ENCODE measurements around the gene BLOC1S1. TPM values are rescaled to one million over a fixed set of nuclear protein-coding genes. Genes with fewer than 3 reads are reported as not detected.

Gene BLOC1S1
- total and polyA plus RNA-seq, 2 experiments from 2014 or later, result 133 to 159 TPM

DNA sequence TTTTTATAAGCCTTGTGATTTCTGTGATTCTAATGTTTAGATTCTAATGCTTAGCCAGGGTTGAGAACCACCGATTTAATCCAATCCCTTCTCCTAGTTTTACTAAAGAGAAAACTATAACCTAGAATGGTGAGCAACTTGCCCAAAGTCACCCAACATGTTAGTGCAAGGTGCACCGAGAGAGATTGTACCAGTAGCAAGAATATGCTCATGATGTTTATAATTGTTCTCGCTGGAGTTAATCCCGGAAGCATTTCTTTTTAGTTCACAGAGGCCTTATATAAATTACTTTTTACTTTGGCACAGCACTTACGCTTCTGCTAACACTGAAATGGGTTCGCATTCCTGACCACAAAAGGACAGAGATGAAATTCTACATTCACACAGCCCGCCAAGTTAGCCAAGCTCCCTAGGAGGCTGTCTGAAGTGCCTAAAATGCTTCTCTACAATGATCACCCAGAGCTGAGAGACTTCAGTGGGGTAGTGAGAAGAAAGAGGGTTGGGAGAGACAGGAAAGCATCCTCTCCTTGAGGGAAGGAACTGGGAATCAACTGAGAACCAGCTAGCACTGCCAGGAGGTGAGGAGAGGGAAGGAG is 579 bp upstream of the BLOC1S1 start:
- Histone ChIP-seq H3K27me3 (no peaks in the 10 kb centered on the region), H3K36me3 (no peaks in the 10 kb centered on the region), H3K27ac (peak overlapping the region; percentile 91), H3K4me3 (peak overlapping the region; percentile 93), H3K4me1 (ENCODE audit: low read depth) (peaks cover 28% of the 10 kb centered on the region), H3K9me3 (ENCODE audit: low read depth) (no peaks in the 10 kb centered on the region)
- TF ChIP-seq, protein P1, sequence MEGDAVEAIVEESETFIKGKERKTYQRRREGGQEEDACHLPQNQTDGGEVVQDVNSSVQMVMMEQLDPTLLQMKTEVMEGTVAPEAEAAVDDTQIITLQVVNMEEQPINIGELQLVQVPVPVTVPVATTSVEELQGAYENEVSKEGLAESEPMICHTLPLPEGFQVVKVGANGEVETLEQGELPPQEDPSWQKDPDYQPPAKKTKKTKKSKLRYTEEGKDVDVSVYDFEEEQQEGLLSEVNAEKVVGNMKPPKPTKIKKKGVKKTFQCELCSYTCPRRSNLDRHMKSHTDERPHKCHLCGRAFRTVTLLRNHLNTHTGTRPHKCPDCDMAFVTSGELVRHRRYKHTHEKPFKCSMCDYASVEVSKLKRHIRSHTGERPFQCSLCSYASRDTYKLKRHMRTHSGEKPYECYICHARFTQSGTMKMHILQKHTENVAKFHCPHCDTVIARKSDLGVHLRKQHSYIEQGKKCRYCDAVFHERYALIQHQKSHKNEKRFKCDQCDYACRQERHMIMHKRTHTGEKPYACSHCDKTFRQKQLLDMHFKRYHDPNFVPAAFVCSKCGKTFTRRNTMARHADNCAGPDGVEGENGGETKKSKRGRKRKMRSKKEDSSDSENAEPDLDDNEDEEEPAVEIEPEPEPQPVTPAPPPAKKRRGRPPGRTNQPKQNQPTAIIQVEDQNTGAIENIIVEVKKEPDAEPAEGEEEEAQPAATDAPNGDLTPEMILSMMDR (IDR thresholded peaks at IDR 0.05; ENCODE audit: low read depth, low read length), result no peak
- no peak for DNase-seq (ENCODE audit: low read depth in 1 of 2, low spot score in 1 of 2)

DNA sequence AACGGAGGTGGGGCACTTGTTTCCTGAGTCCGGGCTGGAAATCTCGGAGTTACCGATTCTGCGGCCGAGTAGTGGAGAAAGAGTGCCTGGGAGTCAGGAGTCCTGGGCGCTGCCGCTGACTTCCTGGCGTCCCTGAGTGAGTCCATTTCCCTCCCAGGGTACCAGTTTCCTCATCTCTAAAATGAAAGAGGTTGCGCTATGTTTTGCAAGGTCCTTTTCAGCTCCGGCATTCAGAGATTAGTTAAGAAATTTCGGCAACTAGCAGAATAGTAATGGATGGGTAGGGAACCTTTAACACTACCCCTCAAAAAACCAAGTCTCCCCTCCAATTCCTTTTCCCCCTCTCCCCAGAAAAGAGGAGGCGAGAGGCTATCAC is 724 bp downstream of the BLOC1S1 start:
- H3K4me3 ChIP-seq, result peak overlapping the region; percentile 93
- H3K36me3 ChIP-seq, result no peaks in the 10 kb centered on the region
- TF ChIP-seq, protein P1 (IDR thresholded peaks at IDR 0.05; ENCODE audit: low read depth, low read length), result no peak
- DNase-seq (ENCODE audit: low read depth in 1 of 2, low spot score in 1 of 2), result no peak
- peak overlapping the region; percentile 91 for H3K27ac ChIP-seq
- H3K27me3 ChIP-seq, result no peaks in the 10 kb centered on the region
- peaks cover 16% of the 10 kb centered on the region for H3K4me1 ChIP-seq (ENCODE audit: low read depth)
- no peaks in the 10 kb centered on the region for H3K9me3 ChIP-seq (ENCODE audit: low read depth)

DNA sequence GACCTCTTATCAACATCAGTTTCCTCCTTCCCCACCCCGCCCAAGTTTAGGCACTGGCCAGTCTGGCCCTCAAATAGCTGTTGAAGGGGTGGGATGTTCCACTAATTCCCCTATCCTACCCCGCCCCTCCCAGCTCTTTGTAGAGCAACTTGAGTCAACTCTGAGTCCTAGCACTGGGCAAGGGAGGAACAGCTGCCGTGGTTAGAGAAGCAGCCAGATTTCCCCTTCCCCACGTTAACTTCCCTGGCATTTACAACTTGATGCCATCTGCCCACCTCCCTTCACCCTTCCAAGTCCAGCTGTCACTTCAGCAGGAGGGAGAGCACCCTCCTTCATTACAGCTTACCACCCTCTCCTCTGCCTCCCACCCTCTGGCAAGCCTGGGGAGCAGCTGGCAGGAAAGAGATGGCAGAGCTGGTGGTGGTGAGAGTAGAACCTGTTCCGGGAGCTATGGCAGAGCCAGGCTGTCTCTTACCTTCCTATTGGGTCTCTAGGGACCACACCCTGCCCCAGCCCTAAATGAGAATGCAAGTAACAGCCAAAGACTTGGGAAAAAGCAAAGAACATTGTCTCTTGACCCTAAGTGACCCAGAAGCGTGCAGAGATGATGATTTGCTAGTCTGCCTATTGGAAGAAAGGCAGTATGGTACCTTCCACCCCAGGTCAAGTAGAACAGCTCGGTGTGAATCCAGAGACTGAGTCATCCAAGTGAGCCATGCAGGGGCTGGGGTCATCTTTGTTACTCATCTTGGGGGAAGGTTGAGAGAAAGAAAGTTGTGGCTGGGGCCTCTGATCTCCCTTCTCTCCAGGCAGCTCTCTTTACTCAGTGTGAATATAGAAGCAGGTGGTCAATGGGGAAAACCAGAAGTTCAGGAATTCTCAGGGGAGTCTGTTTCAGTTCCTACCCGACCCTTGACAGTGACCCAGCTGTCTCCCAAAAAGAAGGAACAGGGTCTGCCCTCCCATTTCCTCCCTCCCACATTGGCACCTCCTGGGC is 1.5 kb downstream of the BLOC1S1 start:
- TF ChIP-seq, protein P1 (IDR thresholded peaks at IDR 0.05; ENCODE audit: low read depth, low read length), result no peak
- H3K27me3 ChIP-seq, result no peaks in the 10 kb centered on the region
- peaks cover 8% of the 10 kb centered on the region for H3K4me1 ChIP-seq (ENCODE audit: low read depth)
- no peaks in the 10 kb centered on the region for H3K36me3 ChIP-seq
- no peak overlapping the region for H3K27ac ChIP-seq
- no peak for DNase-seq (ENCODE audit: low read depth in 1 of 2, low spot score in 1 of 2)
- peak overlapping the region; percentile 93 for H3K4me3 ChIP-seq
- no peaks in the 10 kb centered on the region for H3K9me3 ChIP-seq (ENCODE audit: low read depth)

DNA sequence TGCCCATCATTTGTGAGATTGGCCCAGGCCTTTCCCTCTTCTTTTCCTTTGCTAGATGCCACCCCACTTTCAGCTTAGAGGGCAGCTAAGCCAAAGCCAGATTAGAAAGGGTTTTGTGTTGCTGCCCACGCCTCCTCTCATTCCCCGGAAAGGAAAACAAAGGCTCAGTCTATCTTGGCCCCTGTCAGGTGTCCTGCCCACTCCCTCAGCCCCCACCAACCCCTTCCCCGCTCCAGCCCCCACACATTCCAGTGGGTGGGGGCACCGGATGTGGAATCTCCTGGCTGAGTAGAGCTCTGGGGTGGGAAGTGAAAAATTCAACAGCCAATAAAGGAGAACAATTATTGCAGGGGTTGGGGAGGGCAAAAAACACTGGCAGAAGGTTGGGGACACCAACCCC is 2.2 kb downstream of the BLOC1S1 start:
- Histone ChIP-seq H3K4me1 (ENCODE audit: low read depth) (peaks cover 6% of the 10 kb centered on the region), H3K36me3 (no peaks in the 10 kb centered on the region), H3K9me3 (ENCODE audit: low read depth) (no peaks in the 10 kb centered on the region), H3K27me3 (no peaks in the 10 kb centered on the region), H3K4me3 (no peak overlapping the region), H3K27ac (no peak overlapping the region)
- peak in 1 of 2 donors; percentile 47 for DNase-seq (ENCODE audit: low read depth in 1 of 2, low spot score in 1 of 2)
- TF ChIP-seq, protein P1 (IDR thresholded peaks at IDR 0.05; ENCODE audit: low read depth, low read length), result no peak

DNA sequence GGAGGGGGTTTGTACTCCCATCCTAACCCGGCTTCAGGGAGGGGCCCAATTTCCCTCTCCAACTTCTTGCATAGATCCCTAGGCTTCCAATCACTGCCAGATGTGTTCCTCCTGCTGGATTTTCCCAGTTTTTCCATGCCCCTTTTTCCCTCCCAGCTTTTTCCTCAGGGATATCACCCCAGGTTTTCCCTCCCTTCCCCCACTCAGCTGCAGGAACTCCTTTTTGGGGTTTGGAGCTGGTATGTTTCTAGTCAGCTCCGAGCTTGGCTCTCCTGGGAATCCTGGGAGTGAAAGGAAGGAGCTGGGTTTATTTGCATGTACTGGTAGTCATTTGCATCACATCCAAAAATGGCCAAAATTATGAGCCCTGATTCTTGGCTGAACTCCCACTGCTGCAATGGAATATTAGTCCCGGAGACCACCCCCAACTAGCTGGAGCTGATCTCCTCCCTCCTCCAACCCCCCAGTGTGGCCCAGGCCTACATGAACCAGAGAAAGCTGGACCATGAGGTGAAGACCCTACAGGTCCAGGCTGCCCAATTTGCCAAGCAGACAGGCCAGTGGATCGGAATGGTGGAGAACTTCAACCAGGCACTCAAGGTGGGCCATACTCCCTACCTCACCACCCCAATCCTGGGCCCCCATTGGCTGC is 2.9 kb downstream of the BLOC1S1 start:
- Histone ChIP-seq H3K27ac (no peak overlapping the region), H3K9me3 (ENCODE audit: low read depth) (no peaks in the 10 kb centered on the region), H3K4me1 (ENCODE audit: low read depth) (peaks cover 6% of the 10 kb centered on the region), H3K36me3 (no peaks in the 10 kb centered on the region), H3K4me3 (no peak overlapping the region), H3K27me3 (no peaks in the 10 kb centered on the region)
- TF ChIP-seq, protein P1 (IDR thresholded peaks at IDR 0.05; ENCODE audit: low read depth, low read length), result no peak
- DNase-seq (ENCODE audit: low read depth in 1 of 2, low spot score in 1 of 2), result peak in 1 of 2 donors; percentile 50

All from cardiac muscle cell (in vitro differentiated cells and primary cell).